Suprapubic skin (tissue), 4 donors: ENCODE data around the gene NKAIN2. TPM values are rescaled to one million over a fixed set of nuclear protein-coding genes. Genes with fewer than 3 reads are reported as not detected.

Experiments used
- DNase-seq, 2 donors: peaks; one replicate each; pipeline ENCODE4 v3.0.0-alpha.2; 2019; ENCODE audit warnings: low spot score in 2 of 2
- H3K27ac ChIP-seq: fragments of 200-600 bp; sonication (generic); one replicate; pipeline ENCODE4 v1.5.1; 2019
- H3K27me3 ChIP-seq: fragments of 200-600 bp; sonication (generic); one replicate; pipeline ENCODE4 v1.5.1; 2019
- H3K36me3 ChIP-seq: fragments of 200-600 bp; sonication (generic); one replicate; pipeline ENCODE4 v1.5.1; 2019
- H3K4me1 ChIP-seq: fragments of 200-600 bp; sonication (generic); one replicate; pipeline ENCODE4 v1.5.1; 2019
- H3K4me3 ChIP-seq: fragments of 200-600 bp; sonication (generic); one replicate; pipeline ENCODE4 v1.5.1; 2019; ENCODE audit warnings: mild to moderate bottlenecking
- H3K9me3 ChIP-seq: fragments of 200-600 bp; sonication (generic); one replicate; pipeline ENCODE4 v1.5.1; 2019
- CTCF ChIP-seq, 2 donors: fragments of 200-600 bp in 1 of 2; fragments of 450-650 bp in 1 of 2; sonication (generic) in 1 of 2; IDR thresholded peaks; one replicate each; pipeline ENCODE4 v1.5.1; 2016 to 2019; ENCODE audit warnings: antibody characterized with exemption in 2 of 2, mild to moderate bottlenecking in 1 of 2, moderate library complexity in 1 of 2
- EP300 ChIP-seq: sonication (generic); formaldehyde crosslinking; IDR thresholded peaks from one replicate; pipeline ENCODE4 v1.6.1; 2017; ENCODE audit warnings: antibody characterized with exemption
- POLR2A ChIP-seq, 2 donors: fragments of 450-650 bp; IDR thresholded peaks; one replicate each; pipeline ENCODE4 v1.6.1; 2017; ENCODE audit warnings: antibody characterized with exemption in 2 of 2, mild to moderate bottlenecking in 2 of 2, moderate library complexity in 2 of 2
- POLR2AphosphoS5 ChIP-seq, 3 donors: sonication (generic); formaldehyde crosslinking; IDR thresholded peaks; one replicate each; pipeline ENCODE4 v1.6.1; 2017; ENCODE audit warnings: antibody characterized with exemption in 3 of 3
- WGBS: methylation state at CpG from one replicate; pipeline ENCODE4 v1.1.5; 2018; 5-methylcytosine and 5-hydroxymethylcytosine counted together
- total RNA-seq, 4 donors: library from RNA; depleted of rRNA; stranded (reverse); fragments of >200 nt; gene quantifications; one replicate each; pipeline ENCODE4 v1.1.0, GENCODE V29; 2016

NKAIN2 gene
- total RNA-seq, 4 donors from 2014 or later, result 0.40 TPM; not detected in 3

- TF ChIP-seq CTCF (IDR thresholded peaks at IDR 0.05) (no peak), POLR2A (IDR thresholded peaks at IDR 0.05) (no peak), POLR2AphosphoS5 (IDR thresholded peaks at IDR 0.05) (no peak), EP300 (no peak)
- Histone ChIP-seq H3K36me3 (no peaks in the 10 kb centered on the region), H3K27me3 (no peaks in the 10 kb centered on the region), H3K4me3 (no peak overlapping the region), H3K9me3 (no peaks in the 10 kb centered on the region), H3K27ac (no peak overlapping the region), H3K4me1 (no peaks in the 10 kb centered on the region)
- no peak for DNase-seq
- 76% methylated on average over 5 of the region's 5 CpGs for WGBS
Observed at GRCh38 chr6:124356276-124356810, 552.7 kb downstream of the NKAIN2 start.

- no peak for DNase-seq
- Histone ChIP-seq H3K4me3 (no peak overlapping the region), H3K27ac (no peak overlapping the region), H3K36me3 (no peaks in the 10 kb centered on the region), H3K9me3 (no peaks in the 10 kb centered on the region), H3K4me1 (no peaks in the 10 kb centered on the region), H3K27me3 (no peaks in the 10 kb centered on the region)
- no peak for TF ChIP-seq POLR2AphosphoS5 (IDR thresholded peaks at IDR 0.05)
- TF ChIP-seq EP300, result no peak
- TF ChIP-seq CTCF (IDR thresholded peaks at IDR 0.05), result no peak
- TF ChIP-seq POLR2A (IDR thresholded peaks at IDR 0.05), result no peak
- 76% methylated on average over 1 of the region's 1 CpG for WGBS
Observed at GRCh38 chr6:124356811-124357210, 553.1 kb downstream of the NKAIN2 start.

- no peak for TF ChIP-seq POLR2AphosphoS5 (IDR thresholded peaks at IDR 0.05)
- TF ChIP-seq EP300, result no peak
- TF ChIP-seq POLR2A (IDR thresholded peaks at IDR 0.05), result no peak
- no peak for TF ChIP-seq CTCF (IDR thresholded peaks at IDR 0.05)
Observed at GRCh38 chr6:124368131-124368530, 564.5 kb downstream of the NKAIN2 start.

GRCh38 chr6:124371974-124372475 lies 568.4 kb downstream of the NKAIN2 start:
- Histone ChIP-seq H3K36me3 (no peaks in the 10 kb centered on the region), H3K27ac (no peak overlapping the region), H3K4me3 (no peak overlapping the region), H3K4me1 (no peaks in the 10 kb centered on the region), H3K9me3 (no peaks in the 10 kb centered on the region), H3K27me3 (no peaks in the 10 kb centered on the region)
- TF ChIP-seq CTCF (IDR thresholded peaks at IDR 0.05) (no peak), POLR2AphosphoS5 (IDR thresholded peaks at IDR 0.05) (no peak), EP300 (no peak), POLR2A (IDR thresholded peaks at IDR 0.05) (no peak)
- DNase-seq, result no peak
- 25% methylated on average over 2 of the region's 2 CpGs for WGBS

More at GRCh38 chr6:124368131-124368530, 564.5 kb downstream of the NKAIN2 start:
- Histone ChIP-seq H3K4me1 (no peaks in the 10 kb centered on the region), H3K4me3 (no peak overlapping the region), H3K27me3 (no peaks in the 10 kb centered on the region), H3K27ac (no peak overlapping the region), H3K36me3 (no peaks in the 10 kb centered on the region), H3K9me3 (no peaks in the 10 kb centered on the region)
- no peak for DNase-seq

- Histone ChIP-seq H3K9me3 (no peaks in the 10 kb centered on the region), H3K36me3 (no peaks in the 10 kb centered on the region), H3K4me1 (no peaks in the 10 kb centered on the region), H3K27me3 (no peaks in the 10 kb centered on the region), H3K27ac (no peak overlapping the region), H3K4me3 (no peak overlapping the region)
- no peak for TF ChIP-seq EP300
- TF ChIP-seq CTCF (IDR thresholded peaks at IDR 0.05), result no peak
- TF ChIP-seq POLR2AphosphoS5 (IDR thresholded peaks at IDR 0.05), result no peak
- no peak for TF ChIP-seq POLR2A (IDR thresholded peaks at IDR 0.05)
- no peak for DNase-seq
- WGBS, result 27% methylated on average over 1 of the region's 1 CpG
Observed at GRCh38 chr6:124373386-124373785, 569.7 kb downstream of the NKAIN2 start.
